Measurements from ENCODE around the gene DCAF4.

DCAF4 gene

GRCh38 chr14:73008501-73008900, 82.2 kb downstream of the DCAF4 start:
- H3K4me3 Mint-ChIP-seq: no peak overlapping the region
- no peak overlapping the region for H3K27ac Mint-ChIP-seq
- H3K27me3 Mint-ChIP-seq (ENCODE audit: low read depth, poor library complexity): peaks cover 3% of the 10 kb centered on the region
- peaks cover 44% of the 10 kb centered on the region for H3K36me3 Mint-ChIP-seq (ENCODE audit: low read depth)
- no peaks in the 10 kb centered on the region for H3K4me1 Mint-ChIP-seq
- no peak for TF ChIP-seq CTCF (IDR thresholded peaks at IDR 0.05)
- no peaks in the 10 kb centered on the region for H3K9me3 Mint-ChIP-seq
- DNase-seq: no peak
